Natural killer cell (primary cell): ENCODE data around the gene SYNPO2L. TPM values are rescaled to one million over a fixed set of nuclear protein-coding genes. Genes with fewer than 3 reads are reported as not detected.

Experiments
- ATAC-seq, 3 donors: fragments of 150-1000 bp in 2 of 3; fragments of 200-7000 bp in 1 of 3; cut with Tn5 transposase; 1 replicate in 1 of 3; 2 replicates in 2 of 3; pipeline ENCODE4 v1.10.0; 2021; ENCODE audit warnings: mild to moderate bottlenecking in 2 of 3, moderate library complexity in 2 of 3
- DNase-seq, 2 donors: peaks; one replicate each; pipeline versions ENCODE4 v3.0.0 to v3.0.0-alpha.2; 2013 to 2021; ENCODE audit warnings: mixed read lengths in 1 of 2
- H3K27ac ChIP-seq: one replicate; pipeline ENCODE4 v1.5.1; 2013; ENCODE audit warnings: mild to moderate bottlenecking, low read length
- H3K27me3 ChIP-seq: one replicate; pipeline ENCODE4 v1.6.1; 2013; ENCODE audit warnings: low read length; ENCODE audit not compliant: control insufficient read depth, insufficient read depth
- H3K36me3 ChIP-seq: one replicate; pipeline ENCODE4 v1.6.1; 2013; ENCODE audit warnings: low read length; ENCODE audit not compliant: control insufficient read depth, insufficient read depth
- H3K4me1 ChIP-seq: one replicate; pipeline ENCODE4 v1.6.1; 2013; ENCODE audit warnings: low read length; ENCODE audit not compliant: control insufficient read depth, insufficient read depth
- H3K4me3 ChIP-seq: one replicate; pipeline ENCODE4 v1.5.1; 2013; ENCODE audit warnings: low read length
- H3K9me3 ChIP-seq: one replicate; pipeline ENCODE4 v1.6.1; 2013; ENCODE audit warnings: low read length; ENCODE audit not compliant: control insufficient read depth, insufficient read depth
- H3K27ac Mint-ChIP-seq, 2 donors: one replicate each; pipeline ENCODE4 v1.8.0; 2022; ENCODE audit warnings: mild to moderate bottlenecking in 2 of 2, mixed read lengths in 2 of 2, moderate library complexity in 1 of 2
- H3K27me3 Mint-ChIP-seq, 2 donors: one replicate each; pipeline ENCODE4 v1.8.0; 2022; ENCODE audit warnings: low read depth in 2 of 2, mixed read lengths in 2 of 2
- H3K36me3 Mint-ChIP-seq: one replicate; pipeline ENCODE4 v1.8.0; 2022; ENCODE audit warnings: mixed read lengths
- H3K4me1 Mint-ChIP-seq, 2 donors: one replicate each; pipeline ENCODE4 v1.8.0; 2022; ENCODE audit warnings: mixed read lengths in 2 of 2
- H3K4me3 Mint-ChIP-seq: one replicate; pipeline ENCODE4 v1.8.0; 2022; ENCODE audit warnings: mild to moderate bottlenecking, moderate library complexity, mixed read lengths
- H3K9me3 Mint-ChIP-seq, 2 donors: one replicate each; pipeline ENCODE4 v1.8.0; 2022; ENCODE audit warnings: mixed read lengths in 2 of 2
- CTCF ChIP-seq: fragments of 200-600 bp; IDR thresholded peaks from one replicate; pipeline ENCODE4 v1.8.0; 2022; ENCODE audit warnings: antibody characterized with exemption
- WGBS: methylation state at CpG from one replicate; pipeline ENCODE4 v1.1.7; 2013; ENCODE audit warnings: missing lambda C conversion rate; ENCODE audit not compliant: insufficient coverage; 5-methylcytosine and 5-hydroxymethylcytosine counted together
- intact Hi-C: fragments of 100-400 bp; cut with micrococcal nuclease; formaldehyde crosslinking; loops from one replicate; pipeline ENCODE4 v1.14.2; 2022
- total RNA-seq, 4 donors: library from RNA; stranded (reverse); fragments of 120-200 nt in 1 of 4; gene quantifications; one replicate each; pipeline versions ENCODE4 v1.2.3 to v1.2.4, GENCODE V29; 2013 to 2022

SYNPO2L gene
- total RNA-seq, 3 donors from 2014 or later (not counting 1 experiment from before 2014, with no cell fraction given) = not detected

- Histone ChIP-seq H3K4me3 (no peak overlapping the region), H3K4me1 (peaks cover 4% of the 10 kb centered on the region), H3K9me3 (no peaks in the 10 kb centered on the region), H3K27ac (no peak overlapping the region), H3K36me3 (no peaks in the 10 kb centered on the region), H3K27me3 (no peaks in the 10 kb centered on the region)
- WGBS = 37% methylated on average over 12 of the region's 12 CpGs
- TF ChIP-seq CTCF = no peak
- ATAC-seq = no peak
- no peaks in the 10 kb centered on the region for H3K27me3 Mint-ChIP-seq
- no peak overlapping the region for H3K27ac Mint-ChIP-seq
- H3K4me1 Mint-ChIP-seq = peaks cover 0 to 4% of the 10 kb centered on the region in 2 donors
- no peak for DNase-seq
- intact Hi-C loops = no loop called here
- H3K36me3 Mint-ChIP-seq = no peaks in the 10 kb centered on the region
- no peaks in the 10 kb centered on the region for H3K9me3 Mint-ChIP-seq
- no peak overlapping the region for H3K4me3 Mint-ChIP-seq
Observed at GRCh38 chr10:73655257-73655989, 406 bp downstream of the SYNPO2L start.

GRCh38 chr10:73653701-73654100 lies 2.1 kb downstream of the SYNPO2L start:
- no peak for DNase-seq
- no peak for TF ChIP-seq CTCF
- Histone ChIP-seq H3K27ac (no peak overlapping the region), H3K9me3 (no peaks in the 10 kb centered on the region), H3K4me3 (no peak overlapping the region), H3K4me1 (peaks cover 4% of the 10 kb centered on the region), H3K36me3 (no peaks in the 10 kb centered on the region), H3K27me3 (no peaks in the 10 kb centered on the region)
- 73% methylated on average over 3 of the region's 3 CpGs for WGBS
- Mint-ChIP-seq H3K4me1 (peaks cover 0 to 4% of the 10 kb centered on the region in 2 donors), H3K9me3 (no peaks in the 10 kb centered on the region), H3K4me3 (no peak overlapping the region), H3K27ac (no peak overlapping the region), H3K36me3 (no peaks in the 10 kb centered on the region), H3K27me3 (no peaks in the 10 kb centered on the region)
- no peak for ATAC-seq
- intact Hi-C loops = no loop called here

- peaks cover 6% of the 10 kb centered on the region for H3K4me1 ChIP-seq
- H3K9me3 Mint-ChIP-seq = no peaks in the 10 kb centered on the region
- H3K9me3 ChIP-seq = no peaks in the 10 kb centered on the region
- DNase-seq (no peak), ATAC-seq (no peak)
- no peaks in the 10 kb centered on the region for H3K27me3 Mint-ChIP-seq
- no peak overlapping the region for H3K4me3 ChIP-seq
- no peak overlapping the region for H3K27ac ChIP-seq
- peaks cover 0 to 4% of the 10 kb centered on the region in 2 donors for H3K4me1 Mint-ChIP-seq
- H3K27ac Mint-ChIP-seq = no peak overlapping the region
- no peaks in the 10 kb centered on the region for H3K36me3 Mint-ChIP-seq
- intact Hi-C loops = no loop called here
- H3K27me3 ChIP-seq = no peaks in the 10 kb centered on the region
- TF ChIP-seq CTCF = no peak
- H3K4me3 Mint-ChIP-seq = no peak overlapping the region
- no peaks in the 10 kb centered on the region for H3K36me3 ChIP-seq
- WGBS = 91% methylated on average over 11 of the region's 11 CpGs
Observed at GRCh38 chr10:73653195-73653594, 2.6 kb downstream of the SYNPO2L start.
